Ishikawa (cell line): ENCODE data around the gene NLE1.

ENCODE experiments used
- CEBPB ChIP-seq: IDR thresholded peaks from 2 replicates; pipeline ENCODE4 v1.6.1; 2012
- CREB1 ChIP-seq: IDR thresholded peaks from 2 replicates; pipeline ENCODE4 v1.6.1; 2012; ENCODE audit warnings: low read depth
- EGR1 ChIP-seq: IDR thresholded peaks from 2 replicates; pipeline ENCODE4 v1.6.1; 2012
- EP300 ChIP-seq: IDR thresholded peaks from 2 replicates; pipeline ENCODE4 v1.6.1; 2012; ENCODE audit warnings: borderline replicate concordance
- FOXM1 ChIP-seq: IDR thresholded peaks from 2 replicates; pipeline ENCODE4 v1.6.1; 2012; ENCODE audit warnings: low read depth, borderline replicate concordance
- MAX ChIP-seq: IDR thresholded peaks from 2 replicates; pipeline ENCODE4 v1.6.1; 2012
- NFIC ChIP-seq: IDR thresholded peaks from 2 replicates; pipeline ENCODE4 v1.6.1; 2012
- RAD21 ChIP-seq: IDR thresholded peaks from 2 replicates; pipeline ENCODE4 v1.6.1; 2012; ENCODE audit warnings: low read depth
- TAF1 ChIP-seq: IDR thresholded peaks from 2 replicates; pipeline ENCODE4 v1.6.1; 2012; ENCODE audit warnings: low read depth, mild to moderate bottlenecking
- TCF12 ChIP-seq: IDR thresholded peaks from 2 replicates; pipeline ENCODE4 v1.6.1; 2012; ENCODE audit warnings: low read depth
- TEAD4 ChIP-seq: IDR thresholded peaks from 2 replicates; pipeline ENCODE4 v1.6.1; 2012
- YY1 ChIP-seq: IDR thresholded peaks from 2 replicates; pipeline ENCODE4 v1.6.1; 2012; ENCODE audit warnings: low read depth
- ZBTB7A ChIP-seq: IDR thresholded peaks from 2 replicates; pipeline ENCODE4 v1.6.1; 2012; ENCODE audit warnings: low read depth
- TF ChIP-seq, protein P1 (sequence below): IDR thresholded peaks from 2 replicates; pipeline ENCODE4 v1.6.1; 2012
- TF ChIP-seq, protein P2 (sequence below): IDR thresholded peaks from 2 replicates; pipeline ENCODE4 v1.6.1; 2012; ENCODE audit warnings: low read depth, mild to moderate bottlenecking

Gene NLE1

DNA sequence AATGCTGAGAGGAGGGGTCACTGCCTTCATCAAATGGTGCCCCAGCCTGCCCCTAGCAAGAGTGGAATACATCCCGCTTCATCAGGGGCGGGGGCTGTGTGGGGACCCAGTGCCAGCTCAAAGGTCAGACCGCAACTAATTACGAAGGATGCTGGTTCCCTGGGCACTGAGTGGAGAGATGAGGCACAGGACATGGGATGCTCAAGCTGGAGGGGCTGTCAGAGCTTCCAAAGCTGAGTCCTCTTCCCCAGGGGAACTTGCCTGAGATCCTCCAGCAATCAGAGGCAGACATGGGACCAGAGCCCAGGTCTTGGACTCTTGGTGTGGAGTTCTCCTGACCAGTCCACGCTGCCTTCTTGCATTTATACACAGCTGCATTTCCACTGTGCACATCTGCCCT lies 24.4 kb upstream of the NLE1 start:
- no peak for TF ChIP-seq EGR1

- TF ChIP-seq TEAD4 = no peak
- TF ChIP-seq, protein P1, sequence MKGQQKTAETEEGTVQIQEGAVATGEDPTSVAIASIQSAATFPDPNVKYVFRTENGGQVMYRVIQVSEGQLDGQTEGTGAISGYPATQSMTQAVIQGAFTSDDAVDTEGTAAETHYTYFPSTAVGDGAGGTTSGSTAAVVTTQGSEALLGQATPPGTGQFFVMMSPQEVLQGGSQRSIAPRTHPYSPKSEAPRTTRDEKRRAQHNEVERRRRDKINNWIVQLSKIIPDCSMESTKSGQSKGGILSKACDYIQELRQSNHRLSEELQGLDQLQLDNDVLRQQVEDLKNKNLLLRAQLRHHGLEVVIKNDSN = no peak
- no peak for TF ChIP-seq CEBPB
- no peak for TF ChIP-seq NFIC
- TF ChIP-seq CREB1 = no peak
- TF ChIP-seq ZBTB7A = no peak
- TF ChIP-seq RAD21 = no peak
- TF ChIP-seq TAF1 = no peak
- no peak for TF ChIP-seq MAX
- TF ChIP-seq, protein P2, sequence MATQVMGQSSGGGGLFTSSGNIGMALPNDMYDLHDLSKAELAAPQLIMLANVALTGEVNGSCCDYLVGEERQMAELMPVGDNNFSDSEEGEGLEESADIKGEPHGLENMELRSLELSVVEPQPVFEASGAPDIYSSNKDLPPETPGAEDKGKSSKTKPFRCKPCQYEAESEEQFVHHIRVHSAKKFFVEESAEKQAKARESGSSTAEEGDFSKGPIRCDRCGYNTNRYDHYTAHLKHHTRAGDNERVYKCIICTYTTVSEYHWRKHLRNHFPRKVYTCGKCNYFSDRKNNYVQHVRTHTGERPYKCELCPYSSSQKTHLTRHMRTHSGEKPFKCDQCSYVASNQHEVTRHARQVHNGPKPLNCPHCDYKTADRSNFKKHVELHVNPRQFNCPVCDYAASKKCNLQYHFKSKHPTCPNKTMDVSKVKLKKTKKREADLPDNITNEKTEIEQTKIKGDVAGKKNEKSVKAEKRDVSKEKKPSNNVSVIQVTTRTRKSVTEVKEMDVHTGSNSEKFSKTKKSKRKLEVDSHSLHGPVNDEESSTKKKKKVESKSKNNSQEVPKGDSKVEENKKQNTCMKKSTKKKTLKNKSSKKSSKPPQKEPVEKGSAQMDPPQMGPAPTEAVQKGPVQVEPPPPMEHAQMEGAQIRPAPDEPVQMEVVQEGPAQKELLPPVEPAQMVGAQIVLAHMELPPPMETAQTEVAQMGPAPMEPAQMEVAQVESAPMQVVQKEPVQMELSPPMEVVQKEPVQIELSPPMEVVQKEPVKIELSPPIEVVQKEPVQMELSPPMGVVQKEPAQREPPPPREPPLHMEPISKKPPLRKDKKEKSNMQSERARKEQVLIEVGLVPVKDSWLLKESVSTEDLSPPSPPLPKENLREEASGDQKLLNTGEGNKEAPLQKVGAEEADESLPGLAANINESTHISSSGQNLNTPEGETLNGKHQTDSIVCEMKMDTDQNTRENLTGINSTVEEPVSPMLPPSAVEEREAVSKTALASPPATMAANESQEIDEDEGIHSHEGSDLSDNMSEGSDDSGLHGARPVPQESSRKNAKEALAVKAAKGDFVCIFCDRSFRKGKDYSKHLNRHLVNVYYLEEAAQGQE = no peak
- TF ChIP-seq TCF12 = no peak
- TF ChIP-seq EGR1 = no peak
- TF ChIP-seq YY1 = no peak
- no peak for TF ChIP-seq EP300
- no peak for TF ChIP-seq FOXM1
These were observed 22.6 kb upstream of the NLE1 start for GRCh38 chr17:35164716-35165115.

DNA sequence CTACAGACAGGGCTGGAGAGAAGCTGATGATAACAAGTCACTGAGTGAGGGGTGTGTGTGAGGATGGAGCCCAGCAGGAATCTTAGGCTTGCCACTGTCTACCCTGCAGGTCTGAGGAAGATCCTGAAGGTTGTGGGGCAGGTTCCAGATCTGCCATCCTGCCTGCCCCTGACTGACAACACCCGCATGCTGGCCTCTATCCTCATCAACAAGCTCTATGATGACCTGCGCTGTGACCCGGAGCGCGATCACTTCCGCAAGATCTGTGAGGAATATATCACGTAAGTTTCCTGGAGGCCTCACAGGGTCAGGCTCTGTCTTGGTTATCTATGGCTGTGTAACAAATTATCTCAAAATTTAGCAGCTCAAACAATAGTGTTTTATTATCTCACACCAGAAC lies 21.8 kb upstream of the NLE1 start:
- TF ChIP-seq, protein P1 = no peak
- no peak for TF ChIP-seq EGR1
- TF ChIP-seq FOXM1 = no peak
- TF ChIP-seq MAX = no peak
- no peak for TF ChIP-seq RAD21
- TF ChIP-seq, protein P2 = no peak
- no peak for TF ChIP-seq NFIC
- no peak for TF ChIP-seq CREB1
- TF ChIP-seq CEBPB = no peak
- TF ChIP-seq YY1 = no peak
- no peak for TF ChIP-seq ZBTB7A
- no peak for TF ChIP-seq EP300
- TF ChIP-seq TCF12 = no peak
- no peak for TF ChIP-seq TEAD4
- TF ChIP-seq TAF1 = no peak

- TF ChIP-seq, protein P1 = no peak
- no peak for TF ChIP-seq TAF1
- TF ChIP-seq FOXM1 = no peak
- no peak for TF ChIP-seq CEBPB
- no peak for TF ChIP-seq CREB1
- no peak for TF ChIP-seq TCF12
- TF ChIP-seq, protein P2 = no peak
- TF ChIP-seq TEAD4 = no peak
- TF ChIP-seq ZBTB7A = no peak
- TF ChIP-seq MAX = no peak
- no peak for TF ChIP-seq NFIC
- TF ChIP-seq EGR1 = no peak
- no peak for TF ChIP-seq EP300
- no peak for TF ChIP-seq RAD21
- TF ChIP-seq YY1 = no peak
These were observed 20.7 kb upstream of the NLE1 start for GRCh38 chr17:35162755-35163154.
